Activated CD8-positive, alpha-beta memory T cell treated with anti-CD3 and anti-CD28 coated beads, Interleukin-2, amount 50 U/mL, for 24 hours (primary cell): ENCODE measurements around the gene PROM1.

Experiments
- DNase-seq: peaks from one replicate; pipeline ENCODE4 v3.0.0-alpha.2; 2020; ENCODE audit errors: extremely low read depth

Gene PROM1

GRCh38 chr4:16083241-16084191 lies at the start of gene PROM1:
TSS of gene PROM1 (minus strand) at chr4:16084023. CDS start at chr4:16075906, 8,117 bp downstream.
- no peak for DNase-seq

- no peak for DNase-seq
Measured at GRCh38 chr4:16133406-16133805, 49.6 kb upstream of the PROM1 start.

GRCh38 chr4:16131293-16131692 lies 47.5 kb upstream of the PROM1 start:
- no peak for DNase-seq

- no peak for DNase-seq
Measured at GRCh38 chr4:16129336-16129735, 45.5 kb upstream of the PROM1 start.

GRCh38 chr4:16126714-16127113 lies 42.9 kb upstream of the PROM1 start:
- no peak for DNase-seq

GRCh38 chr4:16125571-16126445 lies 42.0 kb upstream of the PROM1 start:
- DNase-seq = no peak

- no peak for DNase-seq
Measured at GRCh38 chr4:16124232-16124631, 40.4 kb upstream of the PROM1 start.

- DNase-seq = no peak
Measured at GRCh38 chr4:16123356-16124084, 39.7 kb upstream of the PROM1 start.

GRCh38 chr4:16122784-16123183 lies 39.0 kb upstream of the PROM1 start:
- no peak for DNase-seq

- DNase-seq = no peak
Measured at GRCh38 chr4:16122308-16122711, 38.5 kb upstream of the PROM1 start.

GRCh38 chr4:16120720-16121119 lies 36.9 kb upstream of the PROM1 start:
- DNase-seq = no peak

- no peak for DNase-seq
Measured at GRCh38 chr4:16119981-16120380, 36.2 kb upstream of the PROM1 start.

GRCh38 chr4:16118090-16118489 lies 34.3 kb upstream of the PROM1 start:
- DNase-seq = no peak

GRCh38 chr4:16117164-16117563 lies 33.3 kb upstream of the PROM1 start:
- DNase-seq = no peak

- no peak for DNase-seq
Measured at GRCh38 chr4:16116493-16116990, 32.7 kb upstream of the PROM1 start.

GRCh38 chr4:16116019-16116418 lies 32.2 kb upstream of the PROM1 start:
- no peak for DNase-seq

GRCh38 chr4:16114546-16114945 lies 30.7 kb upstream of the PROM1 start:
- no peak for DNase-seq

- DNase-seq = no peak
Measured at GRCh38 chr4:16113741-16114140, 29.9 kb upstream of the PROM1 start.

GRCh38 chr4:16111533-16111932 lies 27.7 kb upstream of the PROM1 start:
- no peak for DNase-seq

- no peak for DNase-seq
Measured at GRCh38 chr4:16110661-16111290, 27.0 kb upstream of the PROM1 start.

GRCh38 chr4:16110199-16110598 lies 26.4 kb upstream of the PROM1 start:
- no peak for DNase-seq
